Measurements from ENCODE around the gene POLR2C.

Gene POLR2C

GRCh38 chr16:57502048-57502775, 39.7 kb downstream of the POLR2C start:
- DNase-seq (ENCODE audit: low read depth in 3 of 3), result no peak

DNA sequence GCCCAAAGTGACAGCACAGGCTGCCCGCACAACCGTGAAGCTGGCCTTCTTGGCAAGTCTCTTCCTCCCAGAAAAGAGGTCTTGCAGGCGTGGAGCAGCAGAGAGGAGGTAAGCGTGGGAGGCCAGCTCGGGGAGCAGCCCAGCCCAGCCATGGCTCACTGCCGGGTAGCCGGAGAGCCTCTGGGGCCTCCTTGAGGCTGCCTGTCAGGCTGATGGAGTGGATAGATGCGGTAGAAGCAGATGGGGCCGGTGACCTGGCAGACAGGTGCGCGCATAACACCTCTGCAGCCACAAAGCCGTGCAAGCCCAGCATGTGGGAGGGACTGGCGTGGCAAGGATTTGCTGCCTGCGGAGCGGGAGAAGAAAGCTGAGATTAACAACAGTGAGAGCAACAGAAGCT, 40.9 kb downstream of the POLR2C start:
- no peak for DNase-seq (ENCODE audit: low read depth in 3 of 3)

GRCh38 chr16:57504001-57504400, 41.5 kb downstream of the POLR2C start:
- DNase-seq (ENCODE audit: low read depth in 3 of 3), result no peak

DNA sequence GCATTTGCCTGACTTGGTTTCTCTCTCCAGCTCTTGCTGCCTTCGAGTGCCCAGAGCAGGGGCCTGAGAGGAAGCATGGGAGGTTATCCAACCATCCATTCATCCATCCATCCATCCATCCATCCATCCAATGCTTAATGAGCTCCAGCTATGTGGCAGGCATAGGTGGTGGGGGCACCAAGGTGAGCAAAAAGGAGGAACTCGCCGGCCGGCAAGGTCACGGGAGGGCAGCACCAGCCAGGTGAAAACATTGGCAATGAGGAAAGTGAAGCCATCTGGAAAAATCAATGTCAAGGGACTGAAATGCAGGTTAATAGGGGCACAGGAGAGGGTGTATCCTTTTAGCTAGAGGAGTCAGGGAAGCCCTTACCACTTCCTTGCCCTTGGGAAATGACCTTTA, 42.0 kb downstream of the POLR2C start:
- no peak for DNase-seq (ENCODE audit: low read depth in 3 of 3)

DNA sequence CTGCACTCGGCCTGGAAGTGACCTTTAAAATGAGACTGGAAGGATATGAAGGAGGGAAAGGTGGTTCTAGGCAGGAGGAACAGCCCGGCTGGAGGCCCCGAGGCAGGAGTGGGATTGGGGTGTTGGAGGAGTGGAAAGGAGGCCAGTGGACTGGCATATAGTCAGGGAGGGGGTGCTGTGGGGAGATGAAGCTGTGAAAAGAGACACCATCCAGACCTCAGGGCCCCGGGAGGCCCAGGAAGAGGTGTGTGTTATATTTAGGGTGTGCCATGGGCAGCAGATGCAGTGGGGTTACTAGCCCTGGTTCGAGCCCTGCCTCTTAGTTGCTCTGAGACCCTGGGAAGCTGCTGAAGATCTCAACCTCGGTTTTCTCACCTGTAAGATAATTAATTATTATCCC, 42.7 kb downstream of the POLR2C start:
- DNase-seq (ENCODE audit: low read depth in 3 of 3), result no peak

GRCh38 chr16:57507136-57508034, 44.9 kb downstream of the POLR2C start:
- no peak for DNase-seq (ENCODE audit: low read depth in 3 of 3)

- no peak for DNase-seq (ENCODE audit: low read depth in 3 of 3)
Observed at GRCh38 chr16:57508035-57508425, 45.6 kb downstream of the POLR2C start.

DNA sequence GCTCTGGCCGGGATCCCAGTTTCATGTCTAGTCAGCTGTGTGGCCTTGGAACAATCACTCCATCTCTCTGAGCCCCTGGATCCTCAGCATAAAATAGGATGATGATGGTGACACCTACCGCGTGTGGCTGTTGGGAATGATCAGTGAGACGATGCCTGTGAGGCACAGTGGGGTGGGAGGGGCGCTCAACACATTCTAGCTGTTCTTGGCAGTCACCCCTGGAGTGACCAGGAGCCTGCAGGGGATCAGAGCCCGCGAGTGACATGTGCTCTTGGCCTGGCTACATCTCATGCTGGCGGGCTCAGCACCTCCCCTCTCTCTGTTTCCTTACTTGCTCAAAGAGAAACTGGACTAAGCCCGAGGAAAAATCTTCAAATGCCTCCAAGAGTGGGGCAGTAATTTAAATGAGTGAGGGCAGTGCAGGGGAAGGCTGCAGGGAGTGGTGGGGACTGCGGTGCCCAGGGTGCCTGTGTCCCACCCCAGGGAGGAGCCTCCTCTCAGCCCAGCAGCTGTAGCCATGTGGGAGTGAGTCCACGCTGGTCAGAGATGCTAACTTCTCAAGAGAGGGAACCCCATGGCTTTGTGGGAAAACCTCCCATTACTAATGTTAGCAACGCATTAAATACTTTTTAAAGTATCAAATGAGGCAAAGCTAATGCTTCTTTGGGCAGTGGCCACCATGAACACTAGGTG, 46.9 kb downstream of the POLR2C start:
- DNase-seq (ENCODE audit: low read depth in 3 of 3), result no peak

GRCh38 chr16:57510016-57510871, 47.8 kb downstream of the POLR2C start:
- DNase-seq (ENCODE audit: low read depth in 3 of 3), result no peak

- DNase-seq (ENCODE audit: low read depth in 3 of 3), result no peak
Observed at GRCh38 chr16:57512296-57513001, 50.0 kb downstream of the POLR2C start.

GRCh38 chr16:57513371-57514102, 51.1 kb downstream of the POLR2C start:
- no peak for DNase-seq (ENCODE audit: low read depth in 3 of 3)

- no peak for DNase-seq (ENCODE audit: low read depth in 3 of 3)
Observed at GRCh38 chr16:57514371-57514770, 51.9 kb downstream of the POLR2C start.

DNA sequence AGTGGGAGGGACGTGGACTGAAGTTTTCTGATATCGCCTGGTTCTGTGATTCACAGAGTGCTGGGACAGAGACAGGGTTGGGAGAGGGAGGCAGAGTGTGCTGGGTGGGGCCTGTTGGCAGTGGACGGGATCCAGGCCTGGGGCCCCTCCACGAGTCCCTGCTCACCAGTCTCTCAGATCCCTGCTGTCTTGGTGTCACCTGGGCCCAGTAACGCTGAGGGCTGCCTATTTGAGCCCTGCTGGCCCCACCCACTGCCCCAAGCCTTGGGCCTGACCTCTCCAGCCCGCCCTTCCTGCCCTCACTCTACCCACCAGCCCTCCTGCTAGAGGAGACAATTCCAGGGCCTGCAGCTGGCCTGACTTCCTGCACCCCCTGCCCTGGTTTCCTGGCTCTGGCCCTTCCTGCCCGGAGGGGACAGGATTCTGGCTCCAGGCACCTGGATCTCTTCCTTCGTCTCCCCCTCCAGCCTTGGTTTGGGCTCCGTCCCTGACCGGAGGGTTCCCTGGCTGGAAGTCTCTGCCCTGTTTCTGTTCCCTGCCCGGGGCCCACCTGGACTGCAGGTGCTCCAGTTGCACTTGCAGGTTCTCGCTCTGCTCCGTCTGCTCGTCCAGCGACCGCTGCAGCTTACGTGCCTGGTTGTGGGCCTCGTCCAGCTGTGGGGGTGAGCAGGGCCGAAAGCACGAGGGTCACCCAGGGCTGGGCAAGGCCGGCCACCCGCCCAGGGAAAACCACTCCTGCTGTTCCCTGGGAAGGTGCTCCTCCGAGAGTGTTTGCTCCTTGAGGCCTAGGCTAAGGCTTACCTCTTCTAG, 52.5 kb downstream of the POLR2C start:
- no peak for DNase-seq (ENCODE audit: low read depth in 3 of 3)

GRCh38 chr16:57516176-57516725, 53.8 kb downstream of the POLR2C start:
- DNase-seq (ENCODE audit: low read depth in 3 of 3), result no peak

- DNase-seq (ENCODE audit: low read depth in 3 of 3), result no peak
Observed at GRCh38 chr16:57516773-57517172, 54.3 kb downstream of the POLR2C start.

GRCh38 chr16:57517397-57518367, 55.2 kb downstream of the POLR2C start:
- DNase-seq (ENCODE audit: low read depth in 3 of 3), result no peak

DNA sequence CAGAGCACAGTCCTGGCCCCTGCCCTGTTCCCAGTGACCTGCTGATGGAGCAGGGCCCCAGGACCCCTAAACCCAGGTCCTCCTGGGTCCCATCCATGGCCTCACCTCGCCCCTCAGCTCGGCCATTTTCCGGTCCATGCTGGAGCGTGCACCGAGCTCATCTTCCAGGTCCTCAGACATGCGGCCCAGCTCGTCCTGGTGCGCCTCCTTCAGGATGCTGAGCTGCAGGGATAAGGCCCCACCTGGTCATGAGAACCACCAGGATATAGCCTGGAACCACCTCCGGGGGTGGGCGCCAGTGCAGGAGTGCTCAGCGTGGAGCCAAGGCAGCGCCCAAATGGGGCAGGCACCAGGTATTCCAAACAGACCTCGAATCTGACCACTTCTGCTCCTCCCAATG, 56.0 kb downstream of the POLR2C start:
- no peak for DNase-seq (ENCODE audit: low read depth in 3 of 3)

DNA sequence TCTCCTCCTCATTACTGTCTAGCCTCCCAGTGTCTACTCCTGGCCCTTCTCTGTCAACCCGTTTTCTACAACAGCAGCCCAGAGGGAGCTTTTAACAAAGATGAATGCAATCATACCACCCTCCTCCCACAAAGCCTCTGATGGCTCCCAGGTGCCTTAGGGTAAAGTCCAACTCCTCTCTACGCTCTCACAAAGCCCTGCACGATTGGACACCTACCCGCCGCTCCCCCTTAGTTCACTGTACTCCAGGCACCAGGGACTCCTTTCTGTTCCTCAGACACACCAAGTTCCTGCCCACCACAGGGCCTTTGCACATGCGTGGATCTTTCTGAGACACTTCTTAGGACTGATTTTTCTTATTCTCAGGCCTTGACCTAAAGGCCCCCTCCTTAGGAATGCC, 56.4 kb downstream of the POLR2C start:
- no peak for DNase-seq (ENCODE audit: low read depth in 3 of 3)

All from stimulated activated CD4-positive, alpha-beta T cell treated with anti-CD3 and anti-CD28 coated beads, TNF-alpha, amount 100 ng/mL, for 4 hours (primary cell).